Astrocyte (in vitro differentiated cells and primary cell): ENCODE results near the gene FAM3C.

Experiments used
- CTCF ChIP-seq: IDR thresholded peaks from 2 replicates; pipeline ENCODE4 v1.5.1; 2011; ENCODE audit warnings: low read depth, mild to moderate bottlenecking, inconsistent platforms, low read length, moderate library complexity; ENCODE audit not compliant: insufficient read depth
- EZH2 ChIP-seq: IDR thresholded peaks from 2 replicates; pipeline ENCODE4 v1.6.1; 2012; ENCODE audit warnings: mild to moderate bottlenecking, low read length, inconsistent platforms; ENCODE audit not compliant: insufficient read depth

GRCh38 chr7:121369462-121369861, 26.6 kb downstream of the FAM3C start:
- TF ChIP-seq CTCF (no peak), EZH2 (no peak)
